BLaER1 treated with 17β-estradiol and CSF1 and Interleukin-3, amounts not matched to agents 10 nM and 100 nM (cell line): Measurements from ENCODE around the gene RTL9.

Source experiments
- H3K27ac ChIP-seq, 11 experiments: shearing (Covaris generic); formaldehyde crosslinking; 2 replicates each; pipeline ENCODE4 v1.8.1; 2022
- H3K27me3 ChIP-seq, 11 experiments: shearing (Covaris generic); formaldehyde crosslinking; 2 replicates each; pipeline ENCODE4 v1.8.1; 2022
- H3K36me3 ChIP-seq, 11 experiments: shearing (Covaris generic); formaldehyde crosslinking; 2 replicates each; pipeline ENCODE4 v1.8.1; 2022
- H3K4me1 ChIP-seq, 10 experiments: shearing (Covaris generic); formaldehyde crosslinking; 2 replicates each; pipeline ENCODE4 v1.8.1; 2022
- H3K4me2 ChIP-seq, 11 experiments: shearing (Covaris generic); formaldehyde crosslinking; 2 replicates each; pipeline ENCODE4 v1.8.1; 2022
- H3K4me3 ChIP-seq, 10 experiments: shearing (Covaris generic); formaldehyde crosslinking; 2 replicates each; pipeline ENCODE4 v1.8.1; 2022
- H3K9ac ChIP-seq, 11 experiments: shearing (Covaris generic); formaldehyde crosslinking; 2 replicates each; pipeline ENCODE4 v1.8.1; 2022
- H3K9me3 ChIP-seq, 11 experiments: shearing (Covaris generic); formaldehyde crosslinking; replicated peaks in 1 of 11; 2 replicates each; pipeline ENCODE4 v1.8.1; 2022
- H4K20me1 ChIP-seq, 11 experiments: shearing (Covaris generic); formaldehyde crosslinking; 2 replicates each; pipeline ENCODE4 v1.8.1; 2022
- Cebpa-rat ChIP-seq, 11 experiments: shearing (Covaris generic); IDR thresholded peaks; 2 replicates each; pipeline ENCODE4 v1.8.1; 2022

Gene RTL9

GRCh38 chrX:110358548-110358947, at the start of gene RTL9:
RTL9 (plus strand) TSS chrX:110358848; CDS start chrX:110450618, 91,770 bp downstream.
- Histone ChIP-seq H3K9ac (no peak within 1 kb of the TSS), H4K20me1 (no peaks in the 10 kb centered on the region), H3K36me3 (no peaks in the 10 kb centered on the region), H3K27me3 (peaks cover 73 to 99% (median 90%) of the 10 kb centered on the region in 11 experiments), H3K4me3 (no peak within 1 kb of the TSS), H3K4me1 (no peaks in the 10 kb centered on the region), H3K27ac (no peak within 1 kb of the TSS), H3K4me2 (no peak within 1 kb of the TSS), H3K9me3 (peaks cover 0 to 9% (median 0%) of the 10 kb centered on the region in 11 experiments; a peak in 3 of 22 replicates)
- no peak for TF ChIP-seq Cebpa-rat (IDR thresholded peaks at IDR 0.05)

DNA sequence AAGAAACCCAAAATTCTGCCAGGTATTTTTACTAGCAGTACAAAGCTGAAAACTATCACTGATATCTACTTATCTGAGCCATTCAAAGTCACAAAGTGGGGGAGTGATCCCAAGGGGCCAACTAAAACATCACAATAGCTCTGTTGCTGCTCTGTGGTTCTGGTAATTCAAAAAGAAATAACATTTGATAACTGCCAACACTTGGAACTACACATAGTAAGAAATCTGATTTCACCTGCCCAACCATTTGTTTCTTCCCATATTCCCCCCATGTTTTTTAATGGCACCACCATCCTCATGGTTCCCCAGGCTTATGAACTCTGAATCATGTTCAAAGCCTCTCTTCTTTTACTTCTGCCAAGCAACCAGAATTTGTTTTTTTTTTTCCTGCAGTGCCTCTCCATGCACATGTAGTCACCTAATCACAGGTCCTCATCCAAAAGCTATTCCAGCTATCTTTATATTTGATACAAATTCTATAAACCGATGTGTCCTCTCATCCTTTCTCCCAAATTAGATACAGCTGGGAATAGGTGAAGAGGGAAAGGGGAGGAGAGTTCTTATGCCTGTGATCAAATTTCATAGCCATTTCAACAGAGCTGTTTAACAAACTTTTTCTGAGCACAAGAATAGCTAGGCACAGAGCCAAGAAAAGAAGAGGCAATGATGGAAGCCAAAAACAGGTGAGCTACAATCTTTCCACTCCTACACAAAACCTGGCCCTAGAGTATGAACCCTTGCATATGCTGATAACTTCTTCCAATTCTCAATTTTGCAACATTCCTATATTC, 48.5 kb upstream of the RTL9 start:
- no peak for TF ChIP-seq Cebpa-rat (IDR thresholded peaks at IDR 0.05)
- no peak overlapping the region for H3K9ac ChIP-seq
- H4K20me1 ChIP-seq: peaks cover 0 to 57% (median 16%) of the 10 kb centered on the region in 11 experiments; a peak in 14 of 22 replicates
- no peaks in the 10 kb centered on the region for H3K9me3 ChIP-seq
- peak overlapping the region in 5 of 11 experiments; percentile 0 to 17 (median 5); a peak in 6 of 22 replicates for H3K4me2 ChIP-seq
- no peak overlapping the region for H3K27ac ChIP-seq
- H3K36me3 ChIP-seq: no peaks in the 10 kb centered on the region
- no peak overlapping the region for H3K4me3 ChIP-seq
- H3K4me1 ChIP-seq: peaks cover 0 to 19% (median 13%) of the 10 kb centered on the region in 10 experiments; a peak in 10 of 20 replicates
- H3K27me3 ChIP-seq: peaks cover 76 to 99% (median 93%) of the 10 kb centered on the region in 11 experiments

DNA sequence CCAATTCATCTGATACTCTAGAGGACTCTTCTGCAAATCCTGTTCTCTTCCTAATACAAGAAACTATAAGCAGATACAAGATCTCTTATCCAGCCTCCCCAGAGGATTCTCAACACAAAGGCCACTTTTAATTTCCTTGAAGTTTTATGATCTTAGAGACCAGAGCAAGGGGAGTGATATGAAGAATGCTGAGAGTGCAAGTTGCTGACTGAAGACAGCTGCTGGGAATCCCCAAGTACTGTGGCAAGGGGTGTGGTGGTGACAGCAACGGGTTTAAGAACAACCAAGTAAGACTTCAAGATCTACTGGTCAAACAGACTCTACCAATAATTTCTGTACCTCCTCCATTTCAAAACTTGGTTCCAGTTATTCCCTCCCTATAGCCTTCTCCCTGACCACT, 47.8 kb upstream of the RTL9 start:
- H3K36me3 ChIP-seq: no peaks in the 10 kb centered on the region
- H3K27me3 ChIP-seq: peaks cover 76 to 99% (median 93%) of the 10 kb centered on the region in 11 experiments
- no peak overlapping the region for H3K4me3 ChIP-seq
- TF ChIP-seq Cebpa-rat (IDR thresholded peaks at IDR 0.05): no peak
- no peak overlapping the region for H3K9ac ChIP-seq
- peak overlapping the region in 6 of 11 experiments; percentile 0 to 36 (median 8); a peak in 8 of 22 replicates for H3K4me2 ChIP-seq
- H3K4me1 ChIP-seq: peaks cover 4 to 25% (median 17%) of the 10 kb centered on the region in 10 experiments; a peak in 12 of 20 replicates
- no peak overlapping the region for H3K27ac ChIP-seq
- H3K9me3 ChIP-seq: no peaks in the 10 kb centered on the region
- H4K20me1 ChIP-seq: peaks cover 0 to 57% (median 22%) of the 10 kb centered on the region in 11 experiments; a peak in 14 of 22 replicates

- Histone ChIP-seq H3K27me3 (peaks cover 84 to 100% (median 94%) of the 10 kb centered on the region in 11 experiments), H3K9ac (no peak overlapping the region), H3K36me3 (no peaks in the 10 kb centered on the region), H3K9me3 (no peaks in the 10 kb centered on the region), H3K4me1 (peaks cover 4 to 25% (median 17%) of the 10 kb centered on the region in 10 experiments; a peak in 12 of 20 replicates), H4K20me1 (peaks cover 0 to 63% (median 28%) of the 10 kb centered on the region in 11 experiments; a peak in 14 of 22 replicates), H3K27ac (no peak overlapping the region), H3K4me3 (no peak overlapping the region), H3K4me2 (peak overlapping the region in 2 of 11 experiments; percentile 12 to 36; a peak in 4 of 22 replicates)
- TF ChIP-seq Cebpa-rat (IDR thresholded peaks at IDR 0.05): no peak
Observed at GRCh38 chrX:110311437-110312230, 47.0 kb upstream of the RTL9 start.

DNA sequence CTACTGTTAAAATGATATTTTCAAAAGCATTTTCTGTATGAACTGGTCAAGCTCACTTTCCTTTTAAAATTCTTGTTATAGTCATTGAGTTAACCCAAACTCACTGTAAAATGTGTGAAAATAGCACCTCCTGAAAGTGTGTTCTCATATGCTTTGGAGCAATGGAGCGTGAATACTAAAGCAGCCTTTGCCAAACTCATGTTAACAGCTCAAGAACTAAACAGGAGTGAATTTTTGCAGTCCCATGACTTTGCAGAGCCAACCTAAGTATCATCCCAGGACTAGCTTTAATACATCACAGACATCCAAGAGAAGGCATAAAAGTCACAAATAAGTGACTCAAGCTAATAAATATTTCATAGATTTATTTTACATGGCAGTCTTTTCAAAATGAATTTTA, 43.1 kb upstream of the RTL9 start:
- H3K27ac ChIP-seq: no peak overlapping the region

DNA sequence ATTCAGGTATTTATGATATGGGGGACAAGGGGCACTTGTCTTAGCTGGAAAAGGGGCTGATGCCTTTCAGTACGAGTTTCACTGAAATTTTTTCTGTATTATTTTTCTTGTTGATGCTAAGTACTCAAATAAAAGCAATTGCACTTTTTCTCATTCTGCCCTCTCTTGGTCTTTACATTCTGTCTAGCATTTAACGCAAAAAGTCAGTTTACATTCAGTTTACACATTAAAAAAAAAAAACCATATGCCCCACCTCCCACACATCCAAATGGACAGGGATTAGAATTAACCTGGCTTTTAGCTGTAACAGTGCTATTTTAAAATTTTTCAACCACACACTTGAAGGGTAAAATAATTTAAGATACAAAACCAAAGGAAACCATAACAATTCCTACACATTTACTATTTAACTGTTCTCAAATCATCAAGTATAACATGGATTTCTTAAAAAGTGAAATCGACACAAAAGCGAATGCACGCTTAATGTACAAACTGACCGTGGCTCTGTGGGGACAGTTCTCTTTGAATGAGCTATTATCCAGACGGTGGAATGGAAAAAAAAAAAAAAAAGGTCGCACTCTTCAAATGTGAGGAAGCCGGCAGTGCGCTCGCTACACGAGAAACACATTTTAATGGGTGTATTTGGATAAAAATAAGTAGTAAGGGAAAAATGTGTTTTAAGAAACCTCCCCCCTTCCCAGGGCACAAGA, 42.1 kb upstream of the RTL9 start:
- peak overlapping the region in 9 of 11 experiments; percentile 86 to 92 (median 90); a peak in 14 of 22 replicates for H3K27ac ChIP-seq
- H3K36me3 ChIP-seq: no peaks in the 10 kb centered on the region
- no peak for TF ChIP-seq Cebpa-rat (IDR thresholded peaks at IDR 0.05)
- H3K4me1 ChIP-seq: peaks cover 10 to 45% (median 28%) of the 10 kb centered on the region in 10 experiments; a peak in 19 of 20 replicates
- H3K9me3 ChIP-seq: peaks cover 0 to 8% (median 0%) of the 10 kb centered on the region in 11 experiments; a peak in 3 of 22 replicates
- peak overlapping the region; percentile 56 to 71 (median 65) for H3K4me2 ChIP-seq
- peak overlapping the region; percentile 75 to 83 (median 79) for H3K4me3 ChIP-seq
- peak overlapping the region; percentile 87 to 94 (median 90) for H3K9ac ChIP-seq
- H4K20me1 ChIP-seq: peaks cover 0 to 50% (median 16%) of the 10 kb centered on the region in 11 experiments; a peak in 11 of 22 replicates
- peaks cover 66 to 97% (median 94%) of the 10 kb centered on the region in 11 experiments for H3K27me3 ChIP-seq

More for the DNA sequence above, 43.1 kb upstream of the RTL9 start:
- TF ChIP-seq Cebpa-rat (IDR thresholded peaks at IDR 0.05): no peak
- peaks cover 74 to 98% (median 94%) of the 10 kb centered on the region in 11 experiments for H3K27me3 ChIP-seq
- peak overlapping the region in 7 of 10 experiments; percentile 77 to 83 (median 79); a peak in 11 of 20 replicates for H3K4me3 ChIP-seq
- peak overlapping the region; percentile 56 to 71 (median 65); a peak in 21 of 22 replicates for H3K4me2 ChIP-seq
- H3K36me3 ChIP-seq: no peaks in the 10 kb centered on the region
- H3K4me1 ChIP-seq: peaks cover 14 to 40% (median 25%) of the 10 kb centered on the region in 10 experiments; a peak in 19 of 20 replicates
- peak overlapping the region in 4 of 11 experiments; percentile 4 to 91 (median 90); a peak in 4 of 22 replicates for H3K9ac ChIP-seq
- peaks cover 0 to 8% (median 0%) of the 10 kb centered on the region in 11 experiments; a peak in 3 of 22 replicates for H3K9me3 ChIP-seq
- H4K20me1 ChIP-seq: peaks cover 0 to 56% (median 23%) of the 10 kb centered on the region in 11 experiments; a peak in 13 of 22 replicates

DNA sequence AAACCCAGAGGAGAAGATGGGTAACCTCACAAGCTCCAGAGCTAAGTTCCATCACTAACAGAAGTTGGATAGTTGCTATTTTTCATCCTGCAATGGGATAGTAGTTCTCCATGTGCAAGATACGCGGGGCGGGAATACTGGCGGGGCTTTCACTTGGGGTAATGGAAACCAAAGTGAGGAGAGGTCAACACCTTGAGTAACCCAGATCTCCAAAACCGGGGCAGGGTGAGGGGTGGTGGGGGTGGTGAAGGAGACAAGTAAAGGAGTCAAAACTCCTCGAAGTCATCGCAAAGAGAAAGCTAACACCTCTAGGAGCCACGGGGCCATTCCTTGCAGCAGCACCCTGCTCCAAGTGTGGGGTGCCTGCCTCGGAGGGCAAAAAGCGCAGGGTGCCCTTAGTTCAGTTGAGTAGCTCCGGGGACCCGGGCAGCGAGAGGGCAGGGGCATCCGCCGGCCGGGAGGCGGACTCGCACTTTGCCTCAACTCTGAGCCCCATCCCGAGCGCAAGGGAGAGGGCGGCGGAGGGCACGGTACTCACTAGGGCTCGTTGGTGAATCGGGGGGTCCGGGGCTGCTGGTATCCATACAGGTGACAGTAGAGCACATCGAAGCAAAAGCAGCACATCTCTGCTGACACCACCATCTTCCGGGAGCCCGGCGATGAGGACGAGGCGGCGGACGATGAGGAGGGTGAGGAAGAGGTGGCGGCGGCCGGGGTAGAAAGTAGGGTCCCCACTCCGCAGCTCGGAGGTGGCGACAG, 41.4 kb upstream of the RTL9 start:
- no peaks in the 10 kb centered on the region for H3K36me3 ChIP-seq
- peaks cover 8 to 51% (median 32%) of the 10 kb centered on the region in 10 experiments; a peak in 19 of 20 replicates for H3K4me1 ChIP-seq
- no peak for TF ChIP-seq Cebpa-rat (IDR thresholded peaks at IDR 0.05)
- peaks cover 0 to 47% (median 16%) of the 10 kb centered on the region in 11 experiments; a peak in 11 of 22 replicates for H4K20me1 ChIP-seq
- H3K9ac ChIP-seq: peak overlapping the region; percentile 87 to 94 (median 90)
- peaks cover 0 to 8% (median 0%) of the 10 kb centered on the region in 11 experiments; a peak in 3 of 22 replicates for H3K9me3 ChIP-seq
- H3K27ac ChIP-seq: peak overlapping the region; percentile 79 to 92 (median 90)
- H3K4me2 ChIP-seq: peak overlapping the region; percentile 56 to 71 (median 65)
- H3K27me3 ChIP-seq: peaks cover 67 to 97% (median 93%) of the 10 kb centered on the region in 11 experiments
- H3K4me3 ChIP-seq: peak overlapping the region; percentile 75 to 83 (median 79)
